IMR-90 (cell line): Measurements from ENCODE around the gene TEC. TPM values are rescaled to one million over a fixed set of nuclear protein-coding genes. Genes with fewer than 3 reads are reported as not detected.

Experiments used
- ATAC-seq: fragments of 200-7000 bp; cut with Tn5 transposase; 2 replicates; pipeline ENCODE4 v1.9.1; 2020; ENCODE audit warnings: low read depth, mild to moderate bottlenecking, moderate library complexity
- BruUV-seq: library from RNA; stranded (reverse); fragments of 400-500 nt; replicated peaks from 2 replicates; lab custom pipeline; 2021; lab: Mats Ljungman, UMichigan
- CTCF ChIA-PET: fragments of 300-600 bp; formaldehyde crosslinking; extraction: SDS; loops from one replicate; lab custom pipeline; 2021; ENCODE audit warnings: antibody characterized with exemption; lab: Yijun Ruan, JAX
- POLR2A ChIA-PET: fragments of 300-600 bp; sonication (Branson Sonifier 250); formaldehyde crosslinking; loops from one replicate; lab custom pipeline; 2022; ENCODE audit warnings: antibody characterized with exemption; ENCODE audit not compliant: unreplicated experiment; lab: Charles Lee
- DNase-seq: peaks from one replicate; pipeline ENCODE4 v3.0.0; 2013
- H2AFZ ChIP-seq: replicated peaks from 2 replicates; pipeline ENCODE3; 2013; ENCODE audit warnings: low read length, mild to moderate bottlenecking; ENCODE audit not compliant: poor library complexity
- H2AK5ac ChIP-seq: 2 replicates; pipeline ENCODE4 v1.6.1; 2013; ENCODE audit warnings: low read depth, low read length, inconsistent platforms
- H2AK9ac ChIP-seq: replicated peaks from 2 replicates; pipeline ENCODE3; 2013; ENCODE audit warnings: mild to moderate bottlenecking, low read depth, low read length, moderate library complexity; ENCODE audit not compliant: poor library complexity
- H2BK120ac ChIP-seq: 2 replicates; pipeline ENCODE4 v1.6.1; 2013; ENCODE audit warnings: low read depth, low read length, inconsistent platforms
- H2BK15ac ChIP-seq: 3 replicates; pipeline ENCODE4 v1.6.1; 2013; ENCODE audit warnings: low read depth, low read length, inconsistent platforms
- H2BK20ac ChIP-seq: 2 replicates; pipeline ENCODE4 v1.6.1; 2013; ENCODE audit warnings: low read depth, mild to moderate bottlenecking, inconsistent platforms, low read length, moderate library complexity
- H2BK5ac ChIP-seq: 2 replicates; pipeline ENCODE4 v1.6.1; 2013; ENCODE audit warnings: mild to moderate bottlenecking, low read depth, low read length, inconsistent platforms; ENCODE audit not compliant: poor library complexity, severe bottlenecking
- H3K14ac ChIP-seq: replicated peaks from 2 replicates; pipeline ENCODE4 v1.6.1; 2013; ENCODE audit warnings: low read depth, low read length, inconsistent platforms
- H3K18ac ChIP-seq: 2 replicates; pipeline ENCODE4 v1.6.1; 2013; ENCODE audit warnings: low read depth, low read length, control low read depth
- H3K23ac ChIP-seq: 2 replicates; pipeline ENCODE4 v1.6.1; 2013; ENCODE audit warnings: low read depth, low read length, inconsistent platforms
- H3K27ac ChIP-seq: 2 replicates; pipeline ENCODE4 v1.5.1; 2013; ENCODE audit warnings: mild to moderate bottlenecking, control low read depth, low read length; ENCODE audit not compliant: insufficient read depth
- H3K27me3 ChIP-seq: 2 replicates; pipeline ENCODE4 v1.6.1; 2013; ENCODE audit warnings: low read length; ENCODE audit not compliant: control insufficient read depth, insufficient read depth
- H3K36me3 ChIP-seq: 2 replicates; pipeline ENCODE4 v1.6.1; 2013; ENCODE audit warnings: low read length, mixed read lengths; ENCODE audit not compliant: control insufficient read depth, insufficient read depth
- H3K4ac ChIP-seq: 2 replicates; pipeline ENCODE4 v1.6.1; 2013; ENCODE audit warnings: low read depth, low read length, inconsistent platforms
- H3K4me1 ChIP-seq: 2 replicates; pipeline ENCODE4 v1.6.1; 2013; ENCODE audit warnings: low read length, mixed read lengths; ENCODE audit not compliant: control insufficient read depth, insufficient read depth
- H3K4me2 ChIP-seq: 2 replicates; pipeline ENCODE4 v1.6.1; 2013; ENCODE audit warnings: low read depth, mild to moderate bottlenecking, control low read depth, low read length, moderate library complexity
- H3K4me3 ChIP-seq: 2 replicates; pipeline ENCODE4 v1.5.1; 2013; ENCODE audit warnings: low read depth, mild to moderate bottlenecking, control low read depth, low read length, moderate library complexity; ENCODE audit not compliant: insufficient read depth
- H3K56ac ChIP-seq: 2 replicates; pipeline ENCODE4 v1.6.1; 2013; ENCODE audit warnings: low read length, inconsistent platforms; ENCODE audit not compliant: insufficient read depth; ENCODE audit errors: extremely low read depth
- H3K79me1 ChIP-seq, 2 experiments: 2 replicates each; pipeline ENCODE4 v1.6.1; 2013; ENCODE audit warnings: low read length in 2 of 2, inconsistent platforms in 1 of 2, low read depth in 1 of 2
- H3K9ac ChIP-seq: 2 replicates; pipeline ENCODE4 v1.6.1; 2013; ENCODE audit warnings: low read depth, low read length, control low read depth
- H3K9me1 ChIP-seq: 2 replicates; pipeline ENCODE4 v1.6.1; 2013; ENCODE audit warnings: low read length, inconsistent platforms; ENCODE audit not compliant: insufficient read depth
- H3K9me3 ChIP-seq: 2 replicates; pipeline ENCODE4 v1.6.1; 2013; ENCODE audit warnings: low read length; ENCODE audit not compliant: control insufficient read depth, insufficient read depth
- H4K20me1 ChIP-seq: 2 replicates; pipeline ENCODE4 v1.6.1; 2013; ENCODE audit warnings: low read length, inconsistent platforms; ENCODE audit not compliant: insufficient read depth
- H4K5ac ChIP-seq: 2 replicates; pipeline ENCODE4 v1.6.1; 2013; ENCODE audit warnings: mild to moderate bottlenecking, low read depth, low read length, control low read depth
- H4K8ac ChIP-seq, 2 experiments: 2 replicates each; pipeline ENCODE4 v1.6.1; 2013; ENCODE audit warnings: low read depth in 2 of 2, low read length in 2 of 2, control low read depth in 1 of 2, inconsistent platforms in 1 of 2
- H4K91ac ChIP-seq: 2 replicates; pipeline ENCODE4 v1.6.1; 2013; ENCODE audit warnings: low read depth, low read length, inconsistent platforms; ENCODE audit not compliant: insufficient read depth
- SMC3 ChIP-seq: fragments of 150-350 bp; IDR thresholded peaks from 2 replicates; pipeline ENCODE4 v1.6.1; 2016; ENCODE audit warnings: low read depth, mild to moderate bottlenecking, antibody characterized with exemption, low read length, moderate library complexity
- WGBS, 2 experiments: methylation state at CpG; one replicate each; pipeline versions ENCODE4 v1.1.5 to v1.1.7; 2013; ENCODE audit warnings: missing lambda C conversion rate in 2 of 2; ENCODE audit not compliant: insufficient read length in 1 of 2; ENCODE audit errors: extremely low coverage in 2 of 2; 5-methylcytosine and 5-hydroxymethylcytosine counted together
- dilution Hi-C: fragments of 300-500 bp; cut with HindIII; formaldehyde crosslinking; loops from one replicate; pipeline ENCODE4 v1.14.3; 2018; ENCODE audit warnings: low sequenced_read_pairs; ENCODE audit not compliant: unreplicated experiment
- in situ Hi-C: fragments of 300-500 bp; cut with MboI; formaldehyde crosslinking; loops from 3 replicates; pipeline ENCODE4 v1.14.3; 2019; ENCODE audit warnings: low sequenced_read_pairs, inconsistent platforms, mixed read lengths
- intact Hi-C: fragments of 100-400 bp; cut with micrococcal nuclease; formaldehyde crosslinking; loops from 2 replicates; pipeline ENCODE4 v1.10.0; 2022
- polyA plus RNA-seq, 3 experiments: library from polyadenylated mRNA; depleted of rRNA; stranded (reverse); fragments of >200 nt; gene quantifications; 2 replicates each; pipeline ENCODE4 v1.2.3, GENCODE V29; 2012; ENCODE audit warnings: low replicate concordance in 1 of 3
- total RNA-seq: library from RNA; depleted of rRNA; stranded (reverse); fragments of >200 nt; gene quantifications from 2 replicates; pipeline ENCODE4 v1.2.3, GENCODE V29; 2012

TEC gene
- total and polyA plus RNA-seq, 2 of the 4 experiments (the other 2 are of a cell fraction), result 0.39 to 0.54 TPM

GRCh38 chr4:48255959-48256342 lies 13.7 kb downstream of the TEC start:
- H3K4me1 ChIP-seq, result peaks cover 2% of the 10 kb centered on the region; the same call in 1 of the 2 replicates
- H3K56ac ChIP-seq, result no peak overlapping the region
- intact Hi-C loops, result no loop called here
- no peaks in the 10 kb centered on the region for H3K9me3 ChIP-seq
- H3K23ac ChIP-seq, result no peak overlapping the region
- no peak overlapping the region for H2BK5ac ChIP-seq
- DNase-seq (no peak), ATAC-seq (no peak)
- no peaks in the 10 kb centered on the region for H4K20me1 ChIP-seq
- no peak overlapping the region for H3K9ac ChIP-seq
- no TSS peak for BruUV-seq
- TF ChIP-seq SMC3, result no peak
- H4K91ac ChIP-seq, result no peak overlapping the region
- H2AK5ac ChIP-seq, result no peak overlapping the region; the same call in 1 of the 2 replicates
- dilution Hi-C loops, result no loop called here
- in situ Hi-C loops, result no loop called here
- no peak overlapping the region for H3K27ac ChIP-seq
- H3K9me1 ChIP-seq, result no peaks in the 10 kb centered on the region; the same call in 1 of the 2 replicates
- peak overlapping the region; percentile 54 for H2AFZ ChIP-seq
- no peak overlapping the region for H3K14ac ChIP-seq
- no peak overlapping the region for H3K18ac ChIP-seq
- H2BK120ac ChIP-seq, result no peak overlapping the region
- no peak overlapping the region for H3K4ac ChIP-seq
- no peak overlapping the region for H2BK15ac ChIP-seq
- no peak overlapping the region for H4K8ac ChIP-seq
- 80% methylated on average over 1 of the region's 4 CpGs; no CpG with 5 or more reads in 1 of the 2 experiments for WGBS, 2 experiments
- ChIA-PET CTCF (no interaction called here), POLR2A (no interaction called here)
- H3K4me2 ChIP-seq, result no peak overlapping the region
- no peak overlapping the region for H2BK20ac ChIP-seq
- H4K5ac ChIP-seq, result no peak overlapping the region
- H2AK9ac ChIP-seq, result no peak overlapping the region
- H3K4me3 ChIP-seq, result no peak overlapping the region
- H3K27me3 ChIP-seq, result no peaks in the 10 kb centered on the region
- no peaks in the 10 kb centered on the region for H3K79me1 ChIP-seq
- H3K36me3 ChIP-seq, result no peaks in the 10 kb centered on the region
